OCI-LY3 (cell line): Measurements from ENCODE around the gene HAUS7.

Experiments used
- H2AFZ ChIP-seq: fragments of 200-600, 300-600 bp; shearing (Covaris generic); 2 replicates; pipeline ENCODE4 v1.6.0; 2014; ENCODE audit warnings: antibody characterized with exemption, low read depth, low read length
- H3K27ac ChIP-seq: fragments of 200-600, 300-600 bp; sonication (generic); 2 replicates; pipeline ENCODE4 v1.5.1; 2014; ENCODE audit warnings: mild to moderate bottlenecking, low read length, moderate library complexity, mixed read lengths
- H3K27me3 ChIP-seq: fragments of 200-600, 300-600 bp; sonication (generic); 2 replicates; pipeline ENCODE4 v1.6.1; 2014; ENCODE audit warnings: low read depth, low read length, mixed read lengths
- H3K36me3 ChIP-seq: fragments of 200-600, 300-600 bp; sonication (generic); replicated peaks from 2 replicates; pipeline ENCODE3; 2014; ENCODE audit warnings: low read depth, low read length, mixed read lengths
- H3K4me1 ChIP-seq: fragments of 300-600, 200-600 bp; sonication (generic); 2 replicates; pipeline ENCODE4 v1.6.1; 2014; ENCODE audit warnings: low read length, mixed read lengths
- H3K4me2 ChIP-seq: fragments of 200-600, 300-600 bp; sonication (generic); 2 replicates; pipeline ENCODE4 v1.6.1; 2014; ENCODE audit warnings: low read length, mixed read lengths
- H3K4me3 ChIP-seq: fragments of 300-600, 200-600 bp; sonication (generic); 2 replicates; pipeline ENCODE4 v1.5.1; 2014; ENCODE audit warnings: antibody characterized with exemption, mild to moderate bottlenecking, low read length, moderate library complexity
- H3K79me2 ChIP-seq: fragments of 300-600, 200-600 bp; shearing (Covaris generic); 2 replicates; pipeline ENCODE4 v1.6.1; 2014; ENCODE audit warnings: mild to moderate bottlenecking, low read length, mixed read lengths
- H3K9ac ChIP-seq: fragments of 300-600, 200-600 bp; shearing (Covaris generic); 2 replicates; pipeline ENCODE4 v1.6.0; 2014; ENCODE audit warnings: mild to moderate bottlenecking, low read length, moderate library complexity
- H3K9me3 ChIP-seq: fragments of 200-600, 300-600 bp; shearing (Covaris generic); 2 replicates; pipeline ENCODE4 v1.6.1; 2014; ENCODE audit warnings: low read length, mixed read lengths; ENCODE audit not compliant: insufficient read depth
- H4K20me1 ChIP-seq: fragments of 200-600, 300-600 bp; sonication (generic); 2 replicates; pipeline ENCODE4 v1.6.1; 2016; ENCODE audit warnings: low read length, mixed read lengths; ENCODE audit not compliant: insufficient read depth
- CTCF ChIP-seq: fragments of 200-600, 300-600 bp; sonication (generic); IDR thresholded peaks from 2 replicates; pipeline ENCODE4 v1.5.1; 2014; ENCODE audit warnings: antibody characterized with exemption, low read length, low read depth
- EZH2phosphoT487 ChIP-seq: fragments of 200-600 bp; shearing (Covaris generic); IDR thresholded peaks from 2 replicates; pipeline ENCODE4 v1.6.1; 2018; ENCODE audit warnings: antibody characterized with exemption, mixed run types, low read depth

Gene HAUS7

GRCh38 chrX:153517423-153517822 lies 47.0 kb upstream of the HAUS7 start, which contains the start of gene ATP2B3:
Gene ATP2B3 (plus strand): TSS chrX:153517642. CDS start chrX:153536248, 18,606 bp downstream.
- no peak within 1 kb of the TSS for H3K9ac ChIP-seq
- no peak within 1 kb of the TSS for H3K4me2 ChIP-seq
- TF ChIP-seq CTCF (no peak), EZH2phosphoT487 (no peak)
- no peaks in the 10 kb centered on the region for H3K36me3 ChIP-seq
- H4K20me1 ChIP-seq, result no peaks in the 10 kb centered on the region
- H3K27ac ChIP-seq, result no peak within 1 kb of the TSS
- H3K79me2 ChIP-seq, result no peaks in the 10 kb centered on the region
- no peak within 1 kb of the TSS for H2AFZ ChIP-seq
- no peak within 1 kb of the TSS for H3K4me3 ChIP-seq
- H3K9me3 ChIP-seq, result no peaks in the 10 kb centered on the region
- no peaks in the 10 kb centered on the region for H3K27me3 ChIP-seq
- no peaks in the 10 kb centered on the region for H3K4me1 ChIP-seq

GRCh38 chrX:153516073-153516472 lies 45.7 kb upstream of the HAUS7 start:
- H3K4me2 ChIP-seq, result no peak overlapping the region
- no peaks in the 10 kb centered on the region for H3K36me3 ChIP-seq
- TF ChIP-seq CTCF (no peak), EZH2phosphoT487 (no peak)
- H3K79me2 ChIP-seq, result no peaks in the 10 kb centered on the region
- no peaks in the 10 kb centered on the region for H3K27me3 ChIP-seq
- no peaks in the 10 kb centered on the region for H3K4me1 ChIP-seq
- no peak overlapping the region for H3K9ac ChIP-seq
- H4K20me1 ChIP-seq, result no peaks in the 10 kb centered on the region
- H3K9me3 ChIP-seq, result no peaks in the 10 kb centered on the region
- no peak overlapping the region for H3K27ac ChIP-seq
- no peak overlapping the region for H3K4me3 ChIP-seq
- H2AFZ ChIP-seq, result no peak overlapping the region

- Histone ChIP-seq H3K79me2 (no peaks in the 10 kb centered on the region), H3K27me3 (no peaks in the 10 kb centered on the region), H2AFZ (no peak overlapping the region), H3K4me3 (no peak overlapping the region), H4K20me1 (no peaks in the 10 kb centered on the region), H3K9ac (no peak overlapping the region), H3K4me1 (no peaks in the 10 kb centered on the region), H3K4me2 (no peak overlapping the region), H3K9me3 (no peaks in the 10 kb centered on the region), H3K36me3 (no peaks in the 10 kb centered on the region), H3K27ac (no peak overlapping the region)
- TF ChIP-seq EZH2phosphoT487 (no peak), CTCF (no peak)
Observed at GRCh38 chrX:153515435-153515834, 45.1 kb upstream of the HAUS7 start.

- no peak for TF ChIP-seq EZH2phosphoT487
- no peak for TF ChIP-seq CTCF
- Histone ChIP-seq H4K20me1 (no peaks in the 10 kb centered on the region), H3K27me3 (no peaks in the 10 kb centered on the region), H2AFZ (no peak overlapping the region), H3K27ac (no peak overlapping the region), H3K9ac (no peak overlapping the region), H3K9me3 (no peaks in the 10 kb centered on the region), H3K4me1 (no peaks in the 10 kb centered on the region), H3K4me2 (no peak overlapping the region), H3K4me3 (no peak overlapping the region), H3K36me3 (no peaks in the 10 kb centered on the region), H3K79me2 (no peaks in the 10 kb centered on the region)
Observed at GRCh38 chrX:153514259-153514658, 43.9 kb upstream of the HAUS7 start.
